SIG-M5 treated with dmso at 0.1 percent for 504 hours (cell line): ENCODE data around the gene ZBTB46.

Experiments used
- DNase-seq: peaks from one replicate; lab custom pipeline; 2025; ENCODE audit not compliant: unreplicated experiment; lab: John Stamatoyannopoulos, UW

Gene ZBTB46

GRCh38 chr20:63748070-63748933 lies 82.8 kb downstream of the ZBTB46 start:
- no peak for DNase-seq

GRCh38 chr20:63747622-63748069 lies 83.4 kb downstream of the ZBTB46 start:
- DNase-seq, result no peak

- no peak for DNase-seq
These were observed 84.2 kb downstream of the ZBTB46 start for GRCh38 chr20:63746751-63747315.

- no peak for DNase-seq
These were observed 84.9 kb downstream of the ZBTB46 start for GRCh38 chr20:63745961-63746731.

GRCh38 chr20:63745424-63745805 lies 85.6 kb downstream of the ZBTB46 start:
- DNase-seq, result no peak

GRCh38 chr20:63744574-63745423 lies 86.3 kb downstream of the ZBTB46 start:
- DNase-seq, result no peak

GRCh38 chr20:63744158-63744557 lies 86.9 kb downstream of the ZBTB46 start:
- no peak for DNase-seq

- DNase-seq, result no peak
These were observed 87.7 kb downstream of the ZBTB46 start for GRCh38 chr20:63743210-63743970.

GRCh38 chr20:63742381-63743024 lies 88.6 kb downstream of the ZBTB46 start:
- no peak for DNase-seq

GRCh38 chr20:63741676-63742380 lies 89.2 kb downstream of the ZBTB46 start:
- DNase-seq, result no peak

- no peak for DNase-seq
These were observed 89.7 kb downstream of the ZBTB46 start for GRCh38 chr20:63741354-63741675.

GRCh38 chr20:63740627-63741353 lies 90.3 kb downstream of the ZBTB46 start:
- peak; percentile 86 for DNase-seq

GRCh38 chr20:63740070-63740626 lies 90.9 kb downstream of the ZBTB46 start:
- DNase-seq, result peak; percentile 40

GRCh38 chr20:63739130-63740069 lies 91.7 kb downstream of the ZBTB46 start, which contains the start of gene SLC2A4RG:
Gene SLC2A4RG (plus strand): TSS chr20:63739776. CDS start chr20:63739913, 137 bp downstream.
- DNase-seq, result peak; percentile 71

- no peak for DNase-seq
These were observed 92.4 kb downstream of the ZBTB46 start for GRCh38 chr20:63738687-63739129.

GRCh38 chr20:63737945-63738686 lies 92.9 kb downstream of the ZBTB46 start:
- DNase-seq, result no peak
